PFSK-1 (cell line): ENCODE results near the gene ADGRE1.

ENCODE experiments used
- FOXP2 ChIP-seq: optimal IDR thresholded peaks from 2 replicates; pipeline ENCODE3; 2011; ENCODE audit warnings: borderline replicate concordance, control low read depth, inconsistent platforms; ENCODE audit not compliant: insufficient read depth; ENCODE audit errors: extremely low read length, extremely low read depth
- POLR2AphosphoS5 ChIP-seq: IDR thresholded peaks from 2 replicates; pipeline ENCODE4 v1.6.1; 2012; ENCODE audit warnings: low read depth, mild to moderate bottlenecking, control low read depth, low read length, moderate library complexity
- REST ChIP-seq, 2 experiments: IDR thresholded peaks; 2 replicates each; pipeline versions ENCODE4 v1.6.1 to v1.8.0; 2011 to 2012; ENCODE audit warnings: low read depth in 2 of 2, low read length in 2 of 2, control low read depth in 1 of 2, inconsistent platforms in 1 of 2, mild to moderate bottlenecking in 1 of 2, moderate library complexity in 1 of 2; ENCODE audit not compliant: insufficient read depth in 1 of 2
- SIN3A ChIP-seq: IDR thresholded peaks from 2 replicates; pipeline ENCODE4 v1.6.1; 2012; ENCODE audit warnings: mild to moderate bottlenecking, low read length, moderate library complexity, borderline replicate concordance; ENCODE audit not compliant: insufficient read depth
- TAF1 ChIP-seq: IDR thresholded peaks from 2 replicates; pipeline ENCODE4 v1.6.1; 2012; ENCODE audit warnings: low read length, control low read depth, borderline replicate concordance; ENCODE audit not compliant: insufficient read depth

The ADGRE1 gene

GRCh38 chr19:6848986-6849385 lies 38.4 kb upstream of the ADGRE1 start:
- TF ChIP-seq REST (IDR thresholded peaks at IDR 0.05; ENCODE audit: insufficient read depth in 1 of 2, low read depth in 2 of 2, low read length in 2 of 2) (no peak), POLR2AphosphoS5 (no peak), SIN3A (no peak), TAF1 (no peak), FOXP2 (no peak)

GRCh38 chr19:6849876-6850275 lies 37.5 kb upstream of the ADGRE1 start:
- TF ChIP-seq REST (IDR thresholded peaks at IDR 0.05; ENCODE audit: insufficient read depth in 1 of 2, low read depth in 2 of 2, low read length in 2 of 2) (no peak), POLR2AphosphoS5 (no peak), FOXP2 (no peak), SIN3A (no peak)

- TF ChIP-seq TAF1 (no peak), REST (IDR thresholded peaks at IDR 0.05; ENCODE audit: insufficient read depth in 1 of 2, low read depth in 2 of 2, low read length in 2 of 2) (no peak), FOXP2 (no peak), SIN3A (no peak)
These were observed 36.0 kb upstream of the ADGRE1 start for GRCh38 chr19:6851359-6851758.

- TF ChIP-seq REST (IDR thresholded peaks at IDR 0.05; ENCODE audit: insufficient read depth in 1 of 2, low read depth in 2 of 2, low read length in 2 of 2): no peak
- TF ChIP-seq SIN3A: no peak
- TF ChIP-seq FOXP2: no peak
- no peak for TF ChIP-seq POLR2AphosphoS5
- no peak for TF ChIP-seq TAF1
These were observed 35.4 kb upstream of the ADGRE1 start for GRCh38 chr19:6852001-6852400.

GRCh38 chr19:6853868-6854267 lies 33.5 kb upstream of the ADGRE1 start:
- no peak for TF ChIP-seq FOXP2

- TF ChIP-seq REST (IDR thresholded peaks at IDR 0.05; ENCODE audit: insufficient read depth in 1 of 2, low read depth in 2 of 2, low read length in 2 of 2) (no peak), SIN3A (no peak), FOXP2 (no peak)
These were observed 32.6 kb upstream of the ADGRE1 start for GRCh38 chr19:6854758-6855157.
